Activated CD4-positive, alpha-beta T cell treated with anti-CD3 and anti-CD28 coated beads, Interleukin-2, amount 10 ng/mL, durations not matched to agents 7 days and 5 days (primary cell): Measurements from ENCODE around the gene S100Z. TPM values are rescaled to one million over a fixed set of nuclear protein-coding genes. Genes with fewer than 3 reads are reported as not detected.
A peak's percentile ranks its signal among the peaks of the same experiment; 100 is the strongest.
"Not testable (repeated sequence)": the region's sequence is repeated elsewhere in the genome, so short reads cannot be mapped to it uniquely, and the experiment has no call there.

Experiments
- CTCF ChIA-PET: fragments of 350-600 bp; sonication (Branson Sonifier 250); formaldehyde crosslinking; loops from one replicate; lab custom pipeline; 2021; ENCODE audit warnings: antibody characterized with exemption; lab: Charles Lee
- POLR2A ChIA-PET: fragments of 350-600 bp; sonication (Branson Sonifier 250); formaldehyde crosslinking; loops from one replicate; lab custom pipeline; 2021; ENCODE audit warnings: antibody characterized with exemption; lab: Charles Lee
- DNase-seq: peaks from one replicate; pipeline ENCODE4 v3.0.0-alpha.2; 2020
- H3K27ac Mint-ChIP-seq: one replicate; pipeline ENCODE4 v1.8.0; 2021; ENCODE audit warnings: mild to moderate bottlenecking, moderate library complexity, mixed read lengths
- H3K27me3 Mint-ChIP-seq: one replicate; pipeline ENCODE4 v1.8.0; 2021; ENCODE audit warnings: mixed read lengths
- H3K36me3 Mint-ChIP-seq: one replicate; pipeline ENCODE4 v1.8.0; 2021; ENCODE audit warnings: low read depth, mixed read lengths
- H3K4me1 Mint-ChIP-seq: one replicate; pipeline ENCODE4 v1.8.0; 2021; ENCODE audit warnings: mixed read lengths
- H3K4me3 Mint-ChIP-seq: one replicate; pipeline ENCODE4 v1.8.0; 2021; ENCODE audit warnings: mild to moderate bottlenecking, moderate library complexity, mixed read lengths
- H3K9me3 Mint-ChIP-seq: one replicate; pipeline ENCODE4 v1.8.0; 2021; ENCODE audit warnings: mixed read lengths
- total RNA-seq, 2 experiments: library from RNA; stranded (reverse); gene quantifications; one replicate each; pipeline ENCODE4 v1.2.3, GENCODE V29; 2021

The S100Z gene
- total RNA-seq, 2 experiments from 2014 or later, result 1.8 to 2.2 TPM

DNA sequence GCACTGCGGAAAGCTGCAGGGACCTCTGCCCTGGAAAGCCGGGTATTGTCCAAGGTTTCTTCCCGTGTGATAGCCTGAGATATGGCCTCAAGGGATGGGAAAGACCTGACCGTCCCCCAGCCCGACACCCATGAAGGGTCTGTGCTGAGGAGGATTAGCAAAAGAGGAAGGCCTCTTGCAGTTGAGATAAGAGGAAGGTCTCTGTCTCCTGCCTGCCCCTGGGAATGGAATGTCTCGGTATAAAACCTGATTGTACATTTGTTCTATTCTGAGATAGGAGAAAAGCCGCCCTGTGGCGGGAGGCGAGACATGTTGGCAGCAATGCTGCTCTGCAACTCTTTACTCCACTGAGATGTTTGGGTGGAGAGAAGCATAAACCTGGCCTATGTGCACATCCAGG lies 95.4 kb downstream of the S100Z start:
- H3K9me3 Mint-ChIP-seq, H3K27ac Mint-ChIP-seq, H3K4me3 Mint-ChIP-seq, DNase-seq, H3K4me1 Mint-ChIP-seq, H3K36me3 Mint-ChIP-seq, CTCF ChIA-PET, POLR2A ChIA-PET: not testable (repeated sequence)
- peaks cover 27% of the 10 kb centered on the region for H3K27me3 Mint-ChIP-seq

GRCh38 chr5:76946090-76946489 lies 96.3 kb downstream of the S100Z start:
- Mint-ChIP-seq H3K36me3 (no peaks in the 10 kb centered on the region), H3K27ac (no peak overlapping the region), H3K9me3 (no peaks in the 10 kb centered on the region), H3K4me3 (no peak overlapping the region), H3K27me3 (peaks cover 31% of the 10 kb centered on the region), H3K4me1 (no peaks in the 10 kb centered on the region)
- no peak for DNase-seq
- ChIA-PET CTCF (no interaction called here), POLR2A (no interaction called here)

GRCh38 chr5:76947082-76947503 lies 97.3 kb downstream of the S100Z start:
- Mint-ChIP-seq H3K27me3 (peaks cover 39% of the 10 kb centered on the region), H3K27ac (no peak overlapping the region), H3K4me3 (no peak overlapping the region), H3K4me1 (no peaks in the 10 kb centered on the region), H3K9me3 (no peaks in the 10 kb centered on the region), H3K36me3 (no peaks in the 10 kb centered on the region)
- ChIA-PET POLR2A (no interaction called here), CTCF (no interaction called here)
- no peak for DNase-seq

DNA sequence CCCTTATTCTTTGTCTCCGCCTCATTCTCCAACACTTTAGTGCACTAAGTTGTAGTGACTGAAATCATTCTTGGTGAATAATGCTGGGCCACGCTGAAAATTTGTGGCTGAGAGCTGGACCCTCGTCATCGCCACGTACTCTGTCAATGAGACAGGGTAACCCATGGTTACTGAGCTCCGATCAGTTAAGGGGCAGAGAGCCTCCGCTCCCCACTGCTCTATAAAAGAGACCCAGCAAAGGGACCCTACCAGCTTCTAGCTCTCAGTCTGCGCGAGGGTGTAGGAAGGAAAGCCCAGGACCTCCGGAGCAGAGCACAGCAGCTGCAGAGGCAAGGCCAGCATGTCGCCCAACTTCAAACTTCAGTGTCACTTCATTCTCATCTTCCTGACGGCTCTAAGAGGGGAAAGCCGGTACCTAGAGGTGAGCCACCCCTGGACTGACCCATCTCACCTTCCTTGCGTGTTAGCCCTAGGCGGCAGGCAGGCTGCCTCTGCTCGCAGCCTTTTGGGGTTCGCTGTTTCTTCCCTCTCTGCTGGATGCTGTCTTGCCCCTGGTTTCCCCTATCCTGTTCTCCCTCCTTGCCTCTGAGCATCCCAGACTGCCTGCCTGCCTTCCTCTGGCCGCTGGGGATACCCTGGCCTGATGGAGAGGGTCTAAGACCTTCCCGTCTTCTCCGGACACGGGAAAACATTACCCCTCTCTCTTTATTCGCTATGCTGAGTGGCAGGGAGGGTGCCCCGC lies 103.2 kb downstream of the S100Z start, which contains the start of gene CRHBP:
Gene CRHBP (plus strand): TSS at position 251 of the 742 bp plus-strand sequence. CDS start 90 bp downstream, at position 341.
- peaks cover 65% of the 10 kb centered on the region for H3K27me3 Mint-ChIP-seq
- POLR2A ChIA-PET, result no interaction called here
- peak within 1 kb of the TSS; percentile 34 for H3K4me3 Mint-ChIP-seq
- H3K4me1 Mint-ChIP-seq, result peaks cover 6% of the 10 kb centered on the region
- H3K9me3 Mint-ChIP-seq, result no peaks in the 10 kb centered on the region
- no peaks in the 10 kb centered on the region for H3K36me3 Mint-ChIP-seq
- DNase-seq, result no peak
- H3K27ac Mint-ChIP-seq, result no peak within 1 kb of the TSS
- CTCF ChIA-PET, result interaction anchor here (1.1 kb wide), 1 partner anchor 25 kb away, joined by 3 read pairs; no protein-coding TSS in a partner anchor

GRCh38 chr5:76953551-76954382 lies 104.0 kb downstream of the S100Z start:
- H3K9me3 Mint-ChIP-seq, result no peaks in the 10 kb centered on the region
- DNase-seq, result no peak
- no peaks in the 10 kb centered on the region for H3K36me3 Mint-ChIP-seq
- peak overlapping the region; percentile 34 for H3K4me3 Mint-ChIP-seq
- ChIA-PET POLR2A (no interaction called here), CTCF (interaction anchor here (0.8 kb wide), 1 partner anchor 11 kb away, joined by 4 read pairs; no protein-coding TSS in a partner anchor)
- H3K4me1 Mint-ChIP-seq, result peaks cover 6% of the 10 kb centered on the region
- H3K27me3 Mint-ChIP-seq, result peaks cover 63% of the 10 kb centered on the region
- no peak overlapping the region for H3K27ac Mint-ChIP-seq

DNA sequence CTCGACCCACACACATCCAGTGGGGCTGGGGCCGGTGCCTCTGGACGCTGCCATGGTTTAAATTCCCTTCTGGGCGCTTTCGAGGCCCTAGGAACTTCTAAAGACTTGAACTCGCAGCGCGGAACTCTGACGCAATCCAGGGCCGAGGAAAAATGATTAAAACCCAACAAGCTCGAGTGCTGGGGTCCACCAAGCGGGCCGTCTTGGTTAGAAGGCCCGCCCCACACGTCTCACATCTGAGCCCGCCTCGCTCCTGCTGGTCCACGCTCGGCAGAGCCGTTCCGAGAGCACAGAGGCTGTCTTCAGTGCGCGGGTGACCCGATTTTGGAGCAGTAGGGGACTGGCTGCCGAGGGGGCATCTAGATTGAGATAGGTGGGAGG lies 104.6 kb downstream of the S100Z start:
- DNase-seq, result no peak
- Mint-ChIP-seq H3K4me1 (peaks cover 12% of the 10 kb centered on the region), H3K27me3 (peaks cover 65% of the 10 kb centered on the region), H3K9me3 (no peaks in the 10 kb centered on the region), H3K27ac (no peak overlapping the region), H3K36me3 (no peaks in the 10 kb centered on the region), H3K4me3 (no peak overlapping the region)
- CTCF ChIA-PET, result interaction anchor here (0.8 kb wide), 1 partner anchor 11 kb away, joined by 4 read pairs; no protein-coding TSS in a partner anchor
- POLR2A ChIA-PET, result no interaction called here

GRCh38 chr5:76956033-76956432 lies 106.2 kb downstream of the S100Z start:
- H3K27me3 Mint-ChIP-seq, result peaks cover 61% of the 10 kb centered on the region
- H3K4me1 Mint-ChIP-seq, result peaks cover 26% of the 10 kb centered on the region
- POLR2A ChIA-PET, result no interaction called here
- no peaks in the 10 kb centered on the region for H3K36me3 Mint-ChIP-seq
- H3K4me3 Mint-ChIP-seq, result no peak overlapping the region
- H3K27ac Mint-ChIP-seq, result no peak overlapping the region
- CTCF ChIA-PET, result interaction anchor here (0.6 kb wide), 1 partner anchor 1904 kb away, joined by 3 read pairs; the partner anchor contains the start of gene GCNT4
- H3K9me3 Mint-ChIP-seq, result no peaks in the 10 kb centered on the region
- DNase-seq, result no peak

GRCh38 chr5:76958991-76959767 lies 109.4 kb downstream of the S100Z start:
- ChIA-PET CTCF (no interaction called here), POLR2A (no interaction called here)
- H3K27me3 Mint-ChIP-seq, result peaks cover 50% of the 10 kb centered on the region
- no peak for DNase-seq
- no peaks in the 10 kb centered on the region for H3K9me3 Mint-ChIP-seq
- H3K4me3 Mint-ChIP-seq, result peak overlapping the region; percentile 12
- H3K27ac Mint-ChIP-seq, result no peak overlapping the region
- no peaks in the 10 kb centered on the region for H3K36me3 Mint-ChIP-seq
- H3K4me1 Mint-ChIP-seq, result peaks cover 30% of the 10 kb centered on the region

GRCh38 chr5:76960004-76960625 lies 110.3 kb downstream of the S100Z start:
- ChIA-PET CTCF (no interaction called here), POLR2A (no interaction called here)
- Mint-ChIP-seq H3K4me1 (peaks cover 25% of the 10 kb centered on the region), H3K36me3 (no peaks in the 10 kb centered on the region), H3K9me3 (no peaks in the 10 kb centered on the region), H3K27me3 (peaks cover 43% of the 10 kb centered on the region), H3K27ac (peak overlapping the region; percentile 1), H3K4me3 (no peak overlapping the region)
- DNase-seq, result peak; percentile 19

DNA sequence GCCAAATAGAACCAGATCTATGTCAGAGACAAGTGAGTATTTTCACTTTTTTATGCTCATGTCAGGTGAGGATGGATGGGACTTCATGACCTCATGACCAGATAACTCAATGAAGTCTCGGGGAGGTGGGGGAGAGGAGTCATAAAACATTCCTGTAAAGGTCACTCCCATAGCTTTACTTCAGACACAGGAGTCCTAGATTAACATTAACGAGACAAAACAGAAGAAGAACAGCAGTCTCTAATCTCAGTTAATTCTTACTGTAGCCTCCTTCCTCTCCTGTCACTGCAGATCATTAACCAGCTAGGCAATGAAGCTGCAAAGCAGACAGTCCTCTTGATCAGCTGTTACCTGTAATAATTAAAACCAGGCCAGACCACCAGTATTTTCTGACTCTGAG lies 114.2 kb downstream of the S100Z start:
- H3K4me1 Mint-ChIP-seq, result peaks cover 23% of the 10 kb centered on the region
- no peaks in the 10 kb centered on the region for H3K9me3 Mint-ChIP-seq
- H3K27me3 Mint-ChIP-seq, result peaks cover 24% of the 10 kb centered on the region
- DNase-seq, result no peak
- no peak overlapping the region for H3K4me3 Mint-ChIP-seq
- H3K27ac Mint-ChIP-seq, result no peak overlapping the region
- no peaks in the 10 kb centered on the region for H3K36me3 Mint-ChIP-seq
- ChIA-PET POLR2A (no interaction called here), CTCF (no interaction called here)
